Liver (tissue), 3 donors: ENCODE results near the gene ARMS2.

Source experiments
- CTCF ChIP-seq: fragments of 150-350 bp; IDR thresholded peaks from 2 replicates; pipeline ENCODE4 v1.5.1; 2017; ENCODE audit warnings: improper control_type of control experiment, low read depth, low read length; ENCODE audit not compliant: missing input control
- EGR1 ChIP-seq, 2 donors: IDR thresholded peaks; 2 replicates each; pipeline ENCODE4 v1.6.1; 2016 to 2018; ENCODE audit warnings: antibody characterized with exemption in 2 of 2, low read depth in 2 of 2
- FOXA1 ChIP-seq: IDR thresholded peaks from 2 replicates; pipeline ENCODE4 v1.6.1; 2016; ENCODE audit warnings: antibody characterized with exemption
- GABPA ChIP-seq, 2 donors: IDR thresholded peaks in 1 of 2; conservative IDR thresholded peaks in 1 of 2; 2 replicates each; pipeline ENCODE4 v1.6.1; 2016; ENCODE audit warnings: antibody characterized with exemption in 2 of 2, mild to moderate bottlenecking in 1 of 2, moderate library complexity in 1 of 2
- JUND ChIP-seq, 2 donors: IDR thresholded peaks; 2 replicates each; pipeline ENCODE4 v1.6.1; 2016; ENCODE audit warnings: antibody characterized with exemption in 2 of 2
- MAX ChIP-seq: IDR thresholded peaks from 2 replicates; pipeline ENCODE4 v1.6.1; 2016; ENCODE audit warnings: antibody characterized with exemption
- NR2F2 ChIP-seq: IDR thresholded peaks from 2 replicates; pipeline ENCODE4 v1.6.1; 2016; ENCODE audit warnings: antibody characterized with exemption
- REST ChIP-seq: IDR thresholded peaks from 2 replicates; pipeline ENCODE4 v1.6.1; 2016; ENCODE audit warnings: antibody characterized with exemption, mild to moderate bottlenecking
- TAF1 ChIP-seq: conservative IDR thresholded peaks from 2 replicates; pipeline ENCODE4 v1.6.1; 2016; ENCODE audit warnings: antibody characterized with exemption, mild to moderate bottlenecking
- YY1 ChIP-seq: IDR thresholded peaks from 2 replicates; pipeline ENCODE4 v1.6.1; 2016; ENCODE audit warnings: antibody characterized with exemption, mild to moderate bottlenecking
- ZBTB33 ChIP-seq: IDR thresholded peaks from 2 replicates; pipeline ENCODE4 v1.6.1; 2016; ENCODE audit warnings: antibody characterized with exemption
- donor health status: healthy.
- donor health status: healthy.

- TF ChIP-seq CTCF (no peak), EGR1 (IDR thresholded peaks at IDR 0.05; ENCODE audit: low read depth in 2 of 2) (no peak), REST (no peak), ZBTB33 (no peak), YY1 (no peak), FOXA1 (no peak), NR2F2 (no peak), GABPA (IDR thresholded peaks at IDR 0.05 in 1 of 2, conservative IDR thresholded peaks at IDR 0.05 in 1 of 2) (no peak), TAF1 (no peak), MAX (no peak), JUND (IDR thresholded peaks at IDR 0.05) (no peak)
Observed at GRCh38 chr10:122413327-122413726, 41.1 kb upstream of the ARMS2 start.
